ENCODE measurements around the gene NME8. TPM values are rescaled to one million over a fixed set of nuclear protein-coding genes. Genes with fewer than 3 reads are reported as not detected.

Gene NME8
- total and polyA plus RNA-seq, 2 of the 4 experiments (the other 2 are of a cell fraction) = not detected

DNA sequence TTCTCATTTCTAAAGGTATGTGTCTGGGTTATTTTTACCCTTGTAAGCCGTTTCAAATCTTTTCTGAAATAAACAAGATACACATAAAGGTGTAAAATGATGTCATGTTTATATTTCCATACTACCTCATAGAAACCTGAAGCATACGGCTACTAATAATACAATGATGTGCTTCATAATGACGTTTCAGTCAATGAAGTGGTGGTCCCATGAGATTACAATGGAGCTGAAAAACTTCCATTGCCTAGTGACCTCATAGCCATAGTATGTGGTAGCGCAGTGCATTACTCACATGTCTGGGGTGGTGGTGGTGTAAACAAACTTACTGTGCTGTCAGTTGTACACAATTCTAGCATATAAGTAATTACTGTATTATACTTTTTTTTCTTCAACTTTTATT lies 96.9 kb downstream of the NME8 start:
- Histone ChIP-seq H2AFZ (replicated peaks; ENCODE audit: low read length, poor library complexity) (no peak overlapping the region), H2AK5ac (ENCODE audit: low read depth, low read length) (no peak overlapping the region), H2BK5ac (ENCODE audit: low read depth, low read length, poor library complexity, severe bottlenecking) (no peak overlapping the region), H3K18ac (ENCODE audit: low read depth, low read length) (no peak overlapping the region), H3K14ac (replicated peaks; ENCODE audit: low read depth, low read length) (no peak overlapping the region), H3K56ac (ENCODE audit: extremely low read depth, insufficient read depth, low read length) (no peak overlapping the region), H3K9ac (ENCODE audit: low read depth, low read length) (no peak overlapping the region), H3K4me2 (ENCODE audit: low read depth, low read length) (no peak overlapping the region), H4K20me1 (ENCODE audit: insufficient read depth, low read length) (no peaks in the 10 kb centered on the region), H3K27me3 (ENCODE audit: control insufficient read depth, insufficient read depth, low read length) (no peaks in the 10 kb centered on the region), H3K4me1 (ENCODE audit: control insufficient read depth, insufficient read depth, low read length) (no peaks in the 10 kb centered on the region), H3K4ac (ENCODE audit: low read depth, low read length) (no peak overlapping the region), H3K9me1 (ENCODE audit: insufficient read depth, low read length) (no peaks in the 10 kb centered on the region), H3K9me3 (ENCODE audit: control insufficient read depth, insufficient read depth, low read length) (peaks cover 13% of the 10 kb centered on the region), H2BK120ac (ENCODE audit: low read depth, low read length) (no peak overlapping the region), H3K36me3 (ENCODE audit: control insufficient read depth, insufficient read depth, low read length) (no peaks in the 10 kb centered on the region), H2BK15ac (ENCODE audit: low read depth, low read length) (no peak overlapping the region), H3K27ac (ENCODE audit: insufficient read depth, low read length) (no peak overlapping the region), H4K8ac (ENCODE audit: low read depth in 2 of 2, low read length in 2 of 2) (no peak overlapping the region), H3K23ac (ENCODE audit: low read depth, low read length) (no peak overlapping the region), H4K91ac (ENCODE audit: insufficient read depth, low read depth, low read length) (no peak overlapping the region), H4K5ac (ENCODE audit: low read depth, low read length) (no peak overlapping the region), H3K4me3 (ENCODE audit: insufficient read depth, low read depth, low read length) (no peak overlapping the region), H2AK9ac (replicated peaks; ENCODE audit: low read depth, low read length, poor library complexity) (no peak overlapping the region), H2BK20ac (ENCODE audit: low read depth, low read length) (no peak overlapping the region), H3K79me1 (ENCODE audit: low read depth in 1 of 2, low read length in 2 of 2) (no peaks in the 10 kb centered on the region)
- ATAC-seq (ENCODE audit: low read depth) (no peak), DNase-seq (no peak)
- BruUV-seq (replicated peaks) = no TSS peak
- in situ Hi-C loops (cut with MboI; ENCODE audit: low sequenced_read_pairs) (no loop called here), intact Hi-C loops (cut with micrococcal nuclease) (no loop called here), dilution Hi-C loops (cut with HindIII; ENCODE audit: low sequenced_read_pairs, unreplicated experiment) (no loop called here)
- ChIA-PET POLR2A (ENCODE audit: unreplicated experiment) (no interaction called here), CTCF (no interaction called here)
- TF ChIP-seq POLR2A (IDR thresholded peaks at IDR 0.05; ENCODE audit: low read depth, low read length) (no peak), RFX5 (IDR thresholded peaks at IDR 0.05; ENCODE audit: low read depth, low read length) (no peak), MXI1 (IDR thresholded peaks at IDR 0.05; ENCODE audit: borderline replicate concordance, low read depth, low read length) (no peak), NFE2L2 (IDR thresholded peaks at IDR 0.05; ENCODE audit: low read depth, low read length) (no peak), FOS (IDR thresholded peaks at IDR 0.05; ENCODE audit: low read depth, low read length) (no peak), SMC3 (IDR thresholded peaks at IDR 0.05; ENCODE audit: low read depth, low read length) (no peak), BHLHE40 (IDR thresholded peaks at IDR 0.05; ENCODE audit: low read depth, low read length) (no peak), CEBPB (IDR thresholded peaks at IDR 0.05; ENCODE audit: low read depth, low read length) (no peak), MAZ (IDR thresholded peaks at IDR 0.05; ENCODE audit: borderline replicate concordance, low read depth, low read length) (no peak), MAFK (IDR thresholded peaks at IDR 0.05; ENCODE audit: low read depth, low read length) (no peak), RCOR1 (IDR thresholded peaks at IDR 0.05; ENCODE audit: insufficient replicate concordance, low read length) (no peak), RAD21 (IDR thresholded peaks at IDR 0.05; ENCODE audit: low read length) (no peak), CHD1 (IDR thresholded peaks at IDR 0.05; ENCODE audit: low read depth, low read length) (no peak)
- TF ChIP-seq, protein P1, sequence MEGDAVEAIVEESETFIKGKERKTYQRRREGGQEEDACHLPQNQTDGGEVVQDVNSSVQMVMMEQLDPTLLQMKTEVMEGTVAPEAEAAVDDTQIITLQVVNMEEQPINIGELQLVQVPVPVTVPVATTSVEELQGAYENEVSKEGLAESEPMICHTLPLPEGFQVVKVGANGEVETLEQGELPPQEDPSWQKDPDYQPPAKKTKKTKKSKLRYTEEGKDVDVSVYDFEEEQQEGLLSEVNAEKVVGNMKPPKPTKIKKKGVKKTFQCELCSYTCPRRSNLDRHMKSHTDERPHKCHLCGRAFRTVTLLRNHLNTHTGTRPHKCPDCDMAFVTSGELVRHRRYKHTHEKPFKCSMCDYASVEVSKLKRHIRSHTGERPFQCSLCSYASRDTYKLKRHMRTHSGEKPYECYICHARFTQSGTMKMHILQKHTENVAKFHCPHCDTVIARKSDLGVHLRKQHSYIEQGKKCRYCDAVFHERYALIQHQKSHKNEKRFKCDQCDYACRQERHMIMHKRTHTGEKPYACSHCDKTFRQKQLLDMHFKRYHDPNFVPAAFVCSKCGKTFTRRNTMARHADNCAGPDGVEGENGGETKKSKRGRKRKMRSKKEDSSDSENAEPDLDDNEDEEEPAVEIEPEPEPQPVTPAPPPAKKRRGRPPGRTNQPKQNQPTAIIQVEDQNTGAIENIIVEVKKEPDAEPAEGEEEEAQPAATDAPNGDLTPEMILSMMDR (conservative IDR thresholded peaks at IDR 0.05; ENCODE audit: low read depth, low read length) = no peak
- TF ChIP-seq, protein P2, sequence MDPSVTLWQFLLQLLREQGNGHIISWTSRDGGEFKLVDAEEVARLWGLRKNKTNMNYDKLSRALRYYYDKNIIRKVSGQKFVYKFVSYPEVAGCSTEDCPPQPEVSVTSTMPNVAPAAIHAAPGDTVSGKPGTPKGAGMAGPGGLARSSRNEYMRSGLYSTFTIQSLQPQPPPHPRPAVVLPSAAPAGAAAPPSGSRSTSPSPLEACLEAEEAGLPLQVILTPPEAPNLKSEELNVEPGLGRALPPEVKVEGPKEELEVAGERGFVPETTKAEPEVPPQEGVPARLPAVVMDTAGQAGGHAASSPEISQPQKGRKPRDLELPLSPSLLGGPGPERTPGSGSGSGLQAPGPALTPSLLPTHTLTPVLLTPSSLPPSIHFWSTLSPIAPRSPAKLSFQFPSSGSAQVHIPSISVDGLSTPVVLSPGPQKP (IDR thresholded peaks at IDR 0.05; ENCODE audit: borderline replicate concordance, low read depth, low read length) = no peak
- TF ChIP-seq, protein P3, sequence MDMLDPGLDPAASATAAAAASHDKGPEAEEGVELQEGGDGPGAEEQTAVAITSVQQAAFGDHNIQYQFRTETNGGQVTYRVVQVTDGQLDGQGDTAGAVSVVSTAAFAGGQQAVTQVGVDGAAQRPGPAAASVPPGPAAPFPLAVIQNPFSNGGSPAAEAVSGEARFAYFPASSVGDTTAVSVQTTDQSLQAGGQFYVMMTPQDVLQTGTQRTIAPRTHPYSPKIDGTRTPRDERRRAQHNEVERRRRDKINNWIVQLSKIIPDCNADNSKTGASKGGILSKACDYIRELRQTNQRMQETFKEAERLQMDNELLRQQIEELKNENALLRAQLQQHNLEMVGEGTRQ (IDR thresholded peaks at IDR 0.05; ENCODE audit: low read depth, low read length) = no peak
- WGBS, 2 experiments (ENCODE audit: extremely low coverage in 2 of 2, insufficient read length in 1 of 2) = no CpG with 5 or more reads among the region's 4 CpGs

Measured in IMR-90 (cell line).